MM.1S (cell line): Measurements from ENCODE around the gene EMP3.

ENCODE experiments used
- EZH2 ChIP-seq: fragments of 300-600 bp; sonication (generic); optimal IDR thresholded peaks from 2 replicates; pipeline ENCODE3; 2017; ENCODE audit warnings: low read depth, mild to moderate bottlenecking, antibody characterized with exemption, low read length, mixed read lengths
- EZH2phosphoT487 ChIP-seq: fragments of 300-600 bp; sonication (generic); IDR thresholded peaks from 2 replicates; pipeline ENCODE4 v1.6.1; 2018; ENCODE audit warnings: antibody characterized with exemption, low read length
- TF ChIP-seq, protein P1 (sequence below): fragments of 300-600 bp; sonication (generic); IDR thresholded peaks from 2 replicates; pipeline ENCODE4 v1.5.1; 2016; ENCODE audit warnings: antibody characterized with exemption, low read length, mixed read lengths

DNA sequence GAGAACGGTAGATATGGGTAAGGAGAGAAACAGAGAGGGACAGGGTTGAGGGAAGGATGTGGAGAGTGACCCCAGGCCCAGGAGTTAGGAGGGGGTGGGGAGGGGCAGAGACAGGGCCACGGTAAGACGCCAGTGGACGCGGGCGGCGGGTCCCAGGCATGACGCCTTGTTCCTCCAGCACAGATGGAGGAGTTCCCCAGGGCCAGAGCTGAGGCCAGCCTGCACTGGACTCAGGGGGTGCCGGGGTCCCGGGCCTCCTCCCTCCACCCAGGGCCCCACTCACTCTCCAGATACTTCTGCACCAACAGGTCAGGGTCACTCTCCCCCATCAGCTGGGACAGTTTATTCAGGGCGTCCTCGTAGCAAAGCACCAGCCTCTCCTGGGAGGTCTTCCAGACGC is 22.0 kb upstream of the EMP3 start:
- TF ChIP-seq, protein P1, sequence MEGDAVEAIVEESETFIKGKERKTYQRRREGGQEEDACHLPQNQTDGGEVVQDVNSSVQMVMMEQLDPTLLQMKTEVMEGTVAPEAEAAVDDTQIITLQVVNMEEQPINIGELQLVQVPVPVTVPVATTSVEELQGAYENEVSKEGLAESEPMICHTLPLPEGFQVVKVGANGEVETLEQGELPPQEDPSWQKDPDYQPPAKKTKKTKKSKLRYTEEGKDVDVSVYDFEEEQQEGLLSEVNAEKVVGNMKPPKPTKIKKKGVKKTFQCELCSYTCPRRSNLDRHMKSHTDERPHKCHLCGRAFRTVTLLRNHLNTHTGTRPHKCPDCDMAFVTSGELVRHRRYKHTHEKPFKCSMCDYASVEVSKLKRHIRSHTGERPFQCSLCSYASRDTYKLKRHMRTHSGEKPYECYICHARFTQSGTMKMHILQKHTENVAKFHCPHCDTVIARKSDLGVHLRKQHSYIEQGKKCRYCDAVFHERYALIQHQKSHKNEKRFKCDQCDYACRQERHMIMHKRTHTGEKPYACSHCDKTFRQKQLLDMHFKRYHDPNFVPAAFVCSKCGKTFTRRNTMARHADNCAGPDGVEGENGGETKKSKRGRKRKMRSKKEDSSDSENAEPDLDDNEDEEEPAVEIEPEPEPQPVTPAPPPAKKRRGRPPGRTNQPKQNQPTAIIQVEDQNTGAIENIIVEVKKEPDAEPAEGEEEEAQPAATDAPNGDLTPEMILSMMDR: no peak
- TF ChIP-seq EZH2 (no peak), EZH2phosphoT487 (no peak)
